ENCODE data around the gene C20orf204. TPM values are rescaled to one million over a fixed set of nuclear protein-coding genes. Genes with fewer than 3 reads are reported as not detected.

C20orf204 gene
- total and polyA plus RNA-seq, 2 experiments from 2014 or later: 0.14 to 0.32 TPM

DNA sequence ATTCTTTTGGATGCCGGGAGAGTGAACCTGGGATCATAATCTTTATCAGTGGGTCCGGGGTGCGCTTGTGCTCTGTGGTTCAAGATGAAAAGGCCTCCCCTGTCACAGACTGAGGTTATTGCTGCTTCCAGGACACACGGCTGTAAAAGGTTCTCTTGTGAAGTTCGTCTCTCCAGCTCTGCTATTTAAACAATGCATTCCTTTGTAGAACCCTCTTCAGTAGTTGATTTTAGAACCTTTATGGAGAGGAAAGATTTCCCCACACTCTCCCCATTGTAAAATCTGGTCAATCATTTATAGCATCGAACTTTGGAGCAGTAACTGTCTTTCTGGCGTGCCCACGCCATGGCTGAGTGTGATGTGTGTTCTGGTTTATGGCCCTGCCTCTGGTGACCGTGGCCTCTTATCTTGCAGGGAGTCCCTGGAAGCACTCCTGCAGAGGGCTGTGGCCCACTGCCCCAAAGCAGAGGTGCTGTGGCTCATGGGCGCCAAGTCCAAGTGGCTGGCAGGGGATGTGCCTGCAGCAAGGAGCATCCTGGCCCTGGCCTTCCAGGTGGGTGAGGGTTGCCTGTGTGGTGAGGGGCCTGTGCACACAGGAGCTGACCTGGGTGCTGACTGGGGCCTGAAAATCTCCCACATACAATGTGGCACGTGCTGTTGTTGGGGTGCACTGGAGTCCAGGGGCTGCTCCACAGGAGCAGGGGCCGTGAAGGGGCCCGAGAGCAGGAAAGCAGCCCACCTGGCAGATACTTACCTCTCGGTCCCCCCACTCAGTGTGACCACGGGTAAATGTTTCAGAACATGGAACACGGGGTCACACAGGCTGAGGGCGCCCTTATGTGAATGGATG, 11.6 kb upstream of the C20orf204 start:
- Histone ChIP-seq H3K27me3 (replicated peaks; ENCODE audit: insufficient read depth) (no peaks in the 10 kb centered on the region), H3K9me2 (ENCODE audit: insufficient read depth) (no peaks in the 10 kb centered on the region), H3K27ac (no peak overlapping the region), H3K4me3 (no peak overlapping the region), H2AFZ (no peak overlapping the region), H3F3A (ENCODE audit: insufficient read depth) (no peaks in the 10 kb centered on the region), H3K36me3 (ENCODE audit: low read depth) (peaks cover 28% of the 10 kb centered on the region; the same call in 1 of the 2 replicates), H3K9ac (no peak overlapping the region), H3K79me2 (ENCODE audit: insufficient read depth) (no peaks in the 10 kb centered on the region), H3K4me2 (ENCODE audit: unreplicated experiment) (no peak overlapping the region), H3K9me3 (ENCODE audit: low read depth) (no peaks in the 10 kb centered on the region), H3K4me1 (ENCODE audit: insufficient read depth) (no peaks in the 10 kb centered on the region), H4K20me1 (ENCODE audit: insufficient read depth) (no peaks in the 10 kb centered on the region)
- WGBS, 2 experiments (ENCODE audit: low coverage in 1 of 2, low lambda C conversion rate in 2 of 2, missing lambda C conversion rate in 2 of 2): 93 to 94% methylated on average over 17 of the region's 17 CpGs
- no peak for DNase-seq
- in situ Hi-C loops (cut with MboI): no loop called here
- TF ChIP-seq EZH2 (IDR thresholded peaks at IDR 0.05; ENCODE audit: insufficient read depth, poor library complexity, severe bottlenecking): no peak
- no peak for TF ChIP-seq EZH2phosphoT487 (IDR thresholded peaks at IDR 0.05; ENCODE audit: insufficient read depth, low read depth)

DNA sequence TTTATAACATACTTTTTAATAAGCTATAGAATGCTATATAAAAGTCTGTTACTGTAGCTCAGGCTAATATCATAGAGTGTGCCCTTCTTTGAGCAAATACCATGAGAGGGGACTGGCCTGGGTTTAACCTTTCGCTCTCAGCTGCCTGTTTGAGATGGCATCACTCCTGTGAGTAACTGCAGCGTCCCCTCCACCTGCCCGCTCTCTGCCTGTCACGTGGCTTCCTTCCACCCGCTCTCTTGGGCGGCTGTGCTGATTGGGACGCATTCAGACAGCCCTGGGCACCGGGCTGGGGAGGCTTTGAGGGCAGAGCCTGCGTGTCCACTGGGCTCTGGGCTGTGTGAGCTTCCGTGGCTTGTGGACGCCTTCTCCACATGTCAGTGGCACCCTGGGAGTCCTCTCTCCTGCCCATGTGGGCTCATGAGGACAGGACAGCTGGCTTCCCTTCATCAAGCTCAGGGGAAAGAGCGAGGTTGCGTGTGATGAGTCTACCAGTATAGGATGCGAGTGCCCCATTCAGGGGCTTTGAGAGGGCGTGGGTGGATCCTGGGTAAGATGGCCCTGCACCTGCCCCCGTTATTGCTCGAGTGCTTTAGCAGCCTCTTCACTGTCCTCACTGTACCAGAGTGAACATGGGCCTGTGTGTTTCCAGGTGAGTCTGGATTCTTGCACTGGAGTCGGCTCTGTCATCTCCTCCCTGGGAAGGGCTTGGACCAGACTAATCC, 10.7 kb upstream of the C20orf204 start:
- Histone ChIP-seq H3K27ac (no peak overlapping the region), H4K20me1 (ENCODE audit: insufficient read depth) (no peaks in the 10 kb centered on the region), H3K4me3 (no peak overlapping the region), H3K36me3 (ENCODE audit: low read depth) (peaks cover 28% of the 10 kb centered on the region; the same call in 1 of the 2 replicates), H3K9me3 (ENCODE audit: low read depth) (no peaks in the 10 kb centered on the region), H3K9me2 (ENCODE audit: insufficient read depth) (no peaks in the 10 kb centered on the region), H3K79me2 (ENCODE audit: insufficient read depth) (no peaks in the 10 kb centered on the region), H3K4me2 (ENCODE audit: unreplicated experiment) (no peak overlapping the region), H3K27me3 (replicated peaks; ENCODE audit: insufficient read depth) (no peaks in the 10 kb centered on the region), H3K4me1 (ENCODE audit: insufficient read depth) (no peaks in the 10 kb centered on the region), H3K9ac (no peak overlapping the region), H2AFZ (no peak overlapping the region), H3F3A (ENCODE audit: insufficient read depth) (no peaks in the 10 kb centered on the region)
- in situ Hi-C loops (cut with MboI): no loop called here
- DNase-seq: no peak
- 86 to 89% methylated on average over 18 of the region's 18 CpGs for WGBS, 2 experiments (ENCODE audit: low coverage in 1 of 2, low lambda C conversion rate in 2 of 2, missing lambda C conversion rate in 2 of 2)
- no peak for TF ChIP-seq EZH2 (IDR thresholded peaks at IDR 0.05; ENCODE audit: insufficient read depth, poor library complexity, severe bottlenecking)
- no peak for TF ChIP-seq EZH2phosphoT487 (IDR thresholded peaks at IDR 0.05; ENCODE audit: insufficient read depth, low read depth)

DNA sequence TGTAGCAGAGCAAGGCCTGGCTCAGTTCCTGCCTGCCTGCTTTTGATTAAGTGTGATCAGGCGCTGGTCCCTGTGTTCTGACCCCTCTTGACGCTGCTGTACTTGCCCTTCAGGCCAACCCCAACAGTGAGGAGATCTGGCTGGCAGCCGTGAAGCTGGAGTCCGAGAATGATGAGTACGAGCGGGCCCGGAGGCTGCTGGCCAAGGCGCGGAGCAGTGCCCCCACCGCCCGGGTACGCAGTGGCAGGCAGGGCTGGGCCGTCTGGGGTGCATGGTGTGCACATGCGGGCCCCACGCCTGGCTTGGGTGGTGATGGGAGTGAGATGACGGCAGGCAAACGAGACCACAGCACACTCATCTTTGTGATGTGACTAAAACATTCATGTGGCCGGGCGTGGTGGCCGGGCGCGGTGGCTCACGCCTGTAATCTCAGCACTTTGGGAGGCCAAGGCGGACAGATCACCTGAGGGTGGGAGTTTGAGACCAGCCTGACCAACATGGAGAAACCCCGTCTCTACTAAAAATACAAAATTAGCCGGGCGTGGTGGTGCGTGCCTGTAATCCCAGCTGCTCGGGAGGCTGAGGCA, 10.1 kb upstream of the C20orf204 start:
- H3F3A ChIP-seq (ENCODE audit: insufficient read depth): no peaks in the 10 kb centered on the region

DNA sequence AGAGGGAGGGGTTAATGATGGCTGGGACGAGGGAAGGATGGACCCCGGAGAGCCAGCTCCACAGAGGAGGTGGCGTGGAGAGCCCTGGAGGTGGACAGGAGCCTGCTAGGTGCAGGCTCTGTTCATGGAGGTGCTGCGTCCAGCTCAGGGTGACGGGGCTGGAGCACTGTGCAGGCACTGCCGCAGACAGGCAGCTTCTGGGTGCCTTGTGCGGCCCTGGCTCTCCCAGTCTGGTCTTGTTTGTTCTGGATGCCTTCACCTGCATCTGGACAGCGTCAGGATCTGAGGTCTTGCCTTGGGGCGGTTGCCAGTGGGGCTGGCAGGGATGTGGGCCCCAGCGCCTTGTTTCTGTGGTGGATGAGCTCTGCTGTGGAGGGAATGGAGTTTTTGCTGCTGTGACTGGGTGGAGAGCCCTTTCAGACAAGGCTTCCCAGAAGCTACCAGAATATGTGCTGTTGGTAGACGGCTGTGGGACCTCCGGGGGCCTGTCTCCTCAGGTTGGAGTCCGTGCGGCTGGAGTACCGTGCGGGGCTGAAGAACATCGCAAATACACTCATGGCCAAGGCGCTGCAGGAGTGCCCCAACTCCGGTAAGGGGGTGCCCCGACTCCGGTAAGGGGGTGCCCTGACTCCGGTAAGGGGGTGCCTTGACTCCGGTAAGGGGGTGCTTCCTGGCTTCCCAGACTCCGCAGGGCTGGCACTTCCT, 7.8 kb upstream of the C20orf204 start:
- 93% methylated on average over 24 of the region's 24 CpGs for WGBS, 2 experiments (ENCODE audit: low coverage in 1 of 2, low lambda C conversion rate in 2 of 2, missing lambda C conversion rate in 2 of 2)
- H3K9me2 ChIP-seq (ENCODE audit: insufficient read depth): no peaks in the 10 kb centered on the region
- H3K79me2 ChIP-seq (ENCODE audit: insufficient read depth): no peaks in the 10 kb centered on the region
- H3K9ac ChIP-seq: no peak overlapping the region
- no peak overlapping the region for H2AFZ ChIP-seq
- H3K4me2 ChIP-seq (ENCODE audit: unreplicated experiment): no peak overlapping the region
- no peaks in the 10 kb centered on the region for H3K27me3 ChIP-seq (replicated peaks; ENCODE audit: insufficient read depth)
- H4K20me1 ChIP-seq (ENCODE audit: insufficient read depth): no peaks in the 10 kb centered on the region
- H3K27ac ChIP-seq: no peak overlapping the region
- H3F3A ChIP-seq (ENCODE audit: insufficient read depth): no peaks in the 10 kb centered on the region
- no peaks in the 10 kb centered on the region for H3K4me1 ChIP-seq (ENCODE audit: insufficient read depth)
- in situ Hi-C loops (cut with MboI): no loop called here
- peaks cover 23% of the 10 kb centered on the region; the same call in 1 of the 2 replicates for H3K36me3 ChIP-seq (ENCODE audit: low read depth)
- TF ChIP-seq EZH2phosphoT487 (IDR thresholded peaks at IDR 0.05; ENCODE audit: insufficient read depth, low read depth) (no peak), EZH2 (IDR thresholded peaks at IDR 0.05; ENCODE audit: insufficient read depth, poor library complexity, severe bottlenecking) (no peak)
- no peak for DNase-seq
- H3K4me3 ChIP-seq: no peak overlapping the region
- H3K9me3 ChIP-seq (ENCODE audit: low read depth): no peaks in the 10 kb centered on the region

More for the DNA sequence above, 10.1 kb upstream of the C20orf204 start:
- Histone ChIP-seq H3K27ac (no peak overlapping the region), H3K79me2 (ENCODE audit: insufficient read depth) (no peaks in the 10 kb centered on the region), H3K4me1 (ENCODE audit: insufficient read depth) (no peaks in the 10 kb centered on the region), H3K9ac (no peak overlapping the region), H3K4me2 (ENCODE audit: unreplicated experiment) (no peak overlapping the region), H4K20me1 (ENCODE audit: insufficient read depth) (no peaks in the 10 kb centered on the region), H3K4me3 (no peak overlapping the region), H3K9me2 (ENCODE audit: insufficient read depth) (no peaks in the 10 kb centered on the region), H3K36me3 (ENCODE audit: low read depth) (peaks cover 28% of the 10 kb centered on the region; the same call in 1 of the 2 replicates), H3K9me3 (ENCODE audit: low read depth) (no peaks in the 10 kb centered on the region), H2AFZ (no peak overlapping the region), H3K27me3 (replicated peaks; ENCODE audit: insufficient read depth) (no peaks in the 10 kb centered on the region)
- 61 to 64% methylated on average over 27 to 29 of the region's 29 CpGs for WGBS, 2 experiments (ENCODE audit: low coverage in 1 of 2, low lambda C conversion rate in 2 of 2, missing lambda C conversion rate in 2 of 2)
- TF ChIP-seq EZH2 (IDR thresholded peaks at IDR 0.05; ENCODE audit: insufficient read depth, poor library complexity, severe bottlenecking) (no peak), EZH2phosphoT487 (IDR thresholded peaks at IDR 0.05; ENCODE audit: insufficient read depth, low read depth) (no peak)
- in situ Hi-C loops (cut with MboI): no loop called here
- no peak for DNase-seq
